GM19438 (cell line): Measurements from ENCODE around the gene UBXN1.
"Not testable (repeated sequence)": the region's sequence is repeated elsewhere in the genome, so short reads cannot be mapped to it uniquely, and the experiment has no call there.

ENCODE experiments used
- ATAC-seq: cut with Tn5 transposase; IDR thresholded peaks from one replicate; pipeline ENCODE4 v1.9.1; 2021; ENCODE audit warnings: low read depth; ENCODE audit not compliant: unreplicated experiment

Gene UBXN1

GRCh38 chr11:62709247-62710000 is 30.6 kb upstream of the UBXN1 start:
- peak; percentile 56 for ATAC-seq

GRCh38 chr11:62708793-62709192 is 29.9 kb upstream of the UBXN1 start:
- no peak for ATAC-seq

- no peak for ATAC-seq
Observed at GRCh38 chr11:62708392-62708791, 29.5 kb upstream of the UBXN1 start.

GRCh38 chr11:62707277-62707861 is 28.5 kb upstream of the UBXN1 start, which contains the start of the genes BSCL2 and GNG3:
BSCL2 (minus strand) TSS chr11:62707424; CDS start chr11:62707195, 229 bp downstream.
GNG3 (plus strand) TSS chr11:62707676; CDS start chr11:62708296, 620 bp downstream.
- ATAC-seq, result no peak

GRCh38 chr11:62706850-62707247 is 28.0 kb upstream of the UBXN1 start:
- no peak for ATAC-seq

GRCh38 chr11:62705880-62706849 is 27.3 kb upstream of the UBXN1 start:
- ATAC-seq, result peak; percentile 50

GRCh38 chr11:62705413-62705812 is 26.5 kb upstream of the UBXN1 start:
- ATAC-seq, result no peak

- not testable (repeated sequence) for ATAC-seq
Observed at GRCh38 chr11:62703921-62704320, 25.0 kb upstream of the UBXN1 start.

GRCh38 chr11:62702246-62702645 is 23.4 kb upstream of the UBXN1 start:
- no peak for ATAC-seq

GRCh38 chr11:62694455-62695167 is 15.7 kb upstream of the UBXN1 start:
- no peak for ATAC-seq

- not testable (repeated sequence) for ATAC-seq
Observed at GRCh38 chr11:62693624-62694023, 14.8 kb upstream of the UBXN1 start.

- no peak for ATAC-seq
Observed at GRCh38 chr11:62689421-62690183, 10.7 kb upstream of the UBXN1 start, which contains the start of gene LRRN4CL. LRRN4CL (minus strand) TSS chr11:62689530; CDS start chr11:62688508, 1,022 bp downstream.

GRCh38 chr11:62688491-62688890 is 9.6 kb upstream of the UBXN1 start:
- no peak for ATAC-seq

- no peak for ATAC-seq
Observed at GRCh38 chr11:62687508-62688396, 8.9 kb upstream of the UBXN1 start.

GRCh38 chr11:62682518-62682917 is 3.6 kb upstream of the UBXN1 start:
- ATAC-seq, result no peak

- ATAC-seq, result no peak
Observed at GRCh38 chr11:62680825-62681240, 2.0 kb upstream of the UBXN1 start.

- ATAC-seq, result no peak
Observed at GRCh38 chr11:62678433-62678769, 472 bp downstream of the UBXN1 start.

- no peak for ATAC-seq
Observed at GRCh38 chr11:62677714-62678113, 1.2 kb downstream of the UBXN1 start.

- no peak for ATAC-seq
Observed at GRCh38 chr11:62677156-62677555, 1.7 kb downstream of the UBXN1 start.
